GM18858 (cell line): Measurements from ENCODE around the gene LHX5.

Source experiments
- ATAC-seq: cut with Tn5 transposase; IDR thresholded peaks from one replicate; pipeline ENCODE4 v1.9.1; 2021; ENCODE audit not compliant: unreplicated experiment

The LHX5 gene

DNA sequence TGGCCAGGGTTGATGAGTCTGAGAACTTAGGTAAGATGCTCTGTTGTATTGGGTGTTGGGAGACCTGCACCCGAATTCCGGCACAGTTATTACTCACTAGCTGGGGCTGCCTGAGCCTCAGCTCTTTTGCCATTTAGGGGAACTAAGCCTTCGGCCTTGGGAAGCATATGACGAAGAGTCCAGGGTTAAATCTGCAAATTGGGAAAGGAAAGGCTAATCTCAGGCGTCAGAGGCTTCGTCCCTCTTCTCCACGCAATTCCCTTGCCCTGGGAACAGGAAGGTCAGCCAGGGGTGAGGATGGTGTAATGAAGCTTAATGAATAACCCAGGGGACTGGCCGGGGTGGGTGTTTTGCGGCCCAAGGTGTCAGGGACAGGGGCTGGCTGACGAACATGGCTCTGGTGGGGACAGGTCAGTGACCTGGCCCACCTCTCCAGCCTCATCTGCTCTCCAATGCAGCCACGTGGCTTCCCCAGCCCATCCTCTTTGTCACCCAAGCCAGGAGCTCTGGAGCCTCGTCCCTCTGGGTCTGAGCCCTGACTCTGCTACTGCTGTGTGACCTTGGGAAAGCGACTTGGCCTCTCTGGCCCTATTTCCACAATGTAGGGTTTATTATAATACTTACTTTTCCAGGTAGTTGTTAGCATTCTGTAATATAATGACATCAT lies 53.3 kb downstream of the LHX5 start:
- ATAC-seq = no peak

GRCh38 chr12:113416091-113416754 lies 55.4 kb downstream of the LHX5 start:
- ATAC-seq = no peak

- no peak for ATAC-seq
These were observed 57.1 kb downstream of the LHX5 start for GRCh38 chr12:113414519-113415038.

DNA sequence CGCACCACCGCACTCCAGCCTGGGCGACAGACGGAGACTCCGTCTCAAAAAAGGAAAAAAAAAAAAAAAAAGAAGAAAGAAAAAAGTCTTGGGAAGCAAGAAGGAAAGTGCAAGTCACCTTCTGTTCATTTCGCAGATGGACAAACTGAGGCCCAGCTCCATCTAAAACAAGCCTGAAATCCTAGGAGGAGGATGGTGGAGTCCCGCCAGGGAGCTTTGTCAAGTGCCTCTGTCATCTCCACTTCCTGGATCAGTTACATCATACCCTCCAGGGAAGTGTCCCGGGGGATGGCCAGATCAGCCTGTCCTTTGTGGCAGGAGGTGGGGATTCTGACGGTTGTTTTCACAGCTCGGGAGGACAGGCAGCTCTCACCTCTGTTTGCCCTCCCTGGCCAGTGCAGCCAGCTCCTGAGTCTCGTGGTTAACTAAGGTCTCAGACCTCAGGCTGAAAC lies 58.2 kb downstream of the LHX5 start:
- no peak for ATAC-seq
